GM18858 (cell line): Measurements from ENCODE around the gene EGFR.

Source experiments
- ATAC-seq: cut with Tn5 transposase; IDR thresholded peaks from one replicate; pipeline ENCODE4 v1.9.1; 2021; ENCODE audit not compliant: unreplicated experiment

The EGFR gene

GRCh38 chr7:55206235-55207029 lies 187.6 kb downstream of the EGFR start:
- peak; percentile 72 for ATAC-seq

- ATAC-seq = no peak
Measured at GRCh38 chr7:55207436-55208125, 188.8 kb downstream of the EGFR start.

- ATAC-seq = no peak
Measured at GRCh38 chr7:55209366-55209765, 190.5 kb downstream of the EGFR start.

GRCh38 chr7:55210176-55210575 lies 191.4 kb downstream of the EGFR start:
- no peak for ATAC-seq

DNA sequence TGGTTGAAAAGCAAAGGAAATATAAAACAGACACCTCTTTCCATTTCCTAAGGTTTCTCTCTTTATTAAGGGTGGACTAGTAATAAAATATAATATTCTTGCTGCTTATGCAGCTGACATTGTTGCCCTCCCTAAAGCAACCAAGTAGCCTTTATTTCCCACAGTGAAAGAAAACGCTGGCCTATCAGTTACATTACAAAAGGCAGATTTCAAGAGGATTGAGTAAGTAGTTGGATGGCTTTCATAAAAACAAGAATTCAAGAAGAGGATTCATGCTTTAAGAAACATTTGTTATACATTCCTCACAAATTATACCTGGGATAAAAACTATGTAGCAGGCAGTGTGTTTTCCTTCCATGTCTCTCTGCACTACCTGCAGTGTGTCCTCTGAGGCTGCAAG lies 191.9 kb downstream of the EGFR start:
- ATAC-seq = no peak

GRCh38 chr7:55211726-55212125 lies 192.9 kb downstream of the EGFR start:
- ATAC-seq = no peak

DNA sequence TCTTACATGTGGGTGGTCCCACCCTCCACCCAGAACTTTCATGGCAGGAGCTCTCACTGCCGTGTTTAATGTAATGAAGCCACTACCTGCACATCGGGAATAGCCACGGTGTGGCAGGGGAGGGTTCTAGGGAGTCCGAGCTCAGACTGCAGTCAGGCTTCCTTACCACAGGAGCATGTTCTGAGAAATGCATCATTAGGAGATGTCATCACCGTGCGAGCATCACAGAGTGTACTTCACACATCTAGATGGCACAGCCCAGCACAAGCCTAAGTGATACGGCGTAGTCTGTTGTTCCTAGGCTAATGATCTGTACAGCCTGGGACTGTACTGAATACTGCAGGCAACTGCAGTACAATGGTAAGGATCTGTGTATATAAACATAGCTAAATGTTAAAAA lies 193.4 kb downstream of the EGFR start:
- no peak for ATAC-seq

GRCh38 chr7:55212838-55213237 lies 194.0 kb downstream of the EGFR start:
- no peak for ATAC-seq

DNA sequence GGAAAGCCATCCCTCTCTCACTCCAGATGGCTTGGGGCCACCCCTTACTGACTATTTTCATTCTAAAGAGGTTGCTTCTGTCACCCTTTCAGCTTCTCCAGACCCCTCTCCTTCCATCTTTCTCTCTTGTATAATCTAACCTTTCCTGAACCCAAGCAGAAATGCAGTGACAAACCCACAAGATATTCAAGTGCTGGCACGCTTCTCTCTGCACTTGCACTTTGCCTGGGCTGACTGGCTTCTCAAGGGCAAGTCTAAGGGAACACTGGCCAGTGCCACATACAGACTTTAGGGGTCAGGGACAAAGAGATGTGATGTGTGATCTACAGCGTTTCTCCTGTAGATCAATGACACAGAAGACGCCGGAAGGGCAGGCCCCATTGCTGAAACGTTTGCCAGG lies 195.9 kb downstream of the EGFR start:
- ATAC-seq = no peak

GRCh38 chr7:55223023-55223422 lies 204.2 kb downstream of the EGFR start:
- ATAC-seq = no peak

GRCh38 chr7:55224111-55224510 lies 205.3 kb downstream of the EGFR start:
- ATAC-seq = no peak

DNA sequence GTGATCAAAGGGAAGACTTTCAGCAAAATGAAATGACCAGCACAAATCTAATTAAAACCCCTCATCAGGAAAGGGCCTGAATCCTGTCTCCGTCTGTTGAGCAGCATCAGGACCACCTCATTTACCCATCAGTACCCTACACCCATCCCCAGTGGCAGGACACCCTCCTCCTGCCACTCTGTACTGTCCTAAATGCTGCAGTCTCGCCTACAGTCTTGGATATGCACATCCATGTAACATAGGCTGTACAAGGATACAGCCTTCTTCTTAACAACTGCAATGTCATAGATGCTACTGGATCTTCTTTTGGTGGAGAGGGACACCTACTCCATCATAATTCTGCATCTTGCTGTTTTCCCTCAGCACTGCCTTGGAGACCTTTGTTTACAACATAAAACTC lies 206.0 kb downstream of the EGFR start:
- no peak for ATAC-seq

DNA sequence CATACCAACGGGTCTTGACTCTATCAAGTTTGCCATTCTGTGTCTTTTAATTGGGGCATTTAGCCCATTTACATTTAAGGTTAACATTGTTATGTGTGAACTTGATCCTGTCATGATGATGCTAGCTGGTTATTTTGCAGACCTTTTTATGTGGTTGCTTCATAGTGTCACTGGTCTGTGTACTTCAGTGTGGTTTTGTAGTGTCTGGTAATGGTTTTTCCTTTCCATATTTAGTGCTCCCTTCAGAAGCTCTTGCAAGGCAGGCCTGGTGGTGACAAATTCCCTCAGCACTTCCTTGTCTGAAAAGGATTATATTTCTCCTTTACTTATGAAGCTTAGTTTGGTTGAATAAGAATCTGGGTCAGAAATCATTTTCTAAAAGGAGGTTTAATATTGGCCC lies 211.2 kb downstream of the EGFR start:
- ATAC-seq = no peak

DNA sequence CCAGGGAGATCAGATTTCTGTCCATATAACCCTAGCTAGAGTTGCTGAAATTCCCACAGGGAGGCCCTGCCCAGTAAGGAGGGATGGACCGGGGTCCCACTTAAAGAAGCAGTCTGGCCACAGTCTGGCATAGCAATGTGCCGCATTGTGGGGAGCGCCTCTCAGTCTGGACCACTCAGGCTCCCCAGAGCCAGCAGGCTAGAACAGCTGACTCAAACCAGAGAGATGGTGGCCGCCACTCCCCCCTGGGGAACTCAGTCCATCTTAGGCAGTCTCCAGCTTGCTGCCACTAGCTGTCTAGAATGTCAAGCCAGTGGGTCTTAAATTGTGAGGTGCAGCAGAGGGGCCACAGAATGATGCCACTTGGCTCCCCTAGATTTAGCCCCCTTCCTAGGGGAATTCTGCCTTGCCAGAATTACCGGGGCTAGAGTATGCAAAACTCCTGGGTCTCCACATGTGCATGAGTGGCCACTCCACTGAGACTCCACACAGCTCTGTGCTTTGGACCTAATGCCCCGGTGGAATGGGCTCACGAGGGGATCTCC lies 213.0 kb downstream of the EGFR start:
- ATAC-seq = no peak

- no peak for ATAC-seq
Measured at GRCh38 chr7:55233001-55233400, 214.2 kb downstream of the EGFR start.

GRCh38 chr7:55234408-55234807 lies 215.6 kb downstream of the EGFR start:
- ATAC-seq = no peak

DNA sequence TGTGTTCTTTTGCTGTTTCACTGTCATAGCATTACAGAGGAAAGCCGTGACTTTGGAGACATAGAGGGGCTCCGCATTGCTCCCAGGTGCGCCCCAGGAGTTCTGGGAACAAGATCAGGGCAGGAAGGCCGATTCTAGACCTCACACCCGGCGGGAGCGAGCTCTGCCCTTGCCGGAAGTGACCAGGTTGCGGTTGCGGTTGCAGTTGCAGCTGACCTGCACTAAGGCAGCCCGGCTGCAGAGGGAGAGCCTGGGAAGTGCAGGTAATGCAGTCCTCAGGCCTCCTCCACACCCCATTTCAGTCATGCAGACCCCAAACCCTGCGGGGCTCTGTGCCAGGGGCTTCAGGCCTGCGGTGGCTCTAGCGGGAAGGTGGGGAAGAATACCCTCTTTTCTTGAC lies 216.3 kb downstream of the EGFR start:
- no peak for ATAC-seq

- ATAC-seq = no peak
Measured at GRCh38 chr7:55235801-55236200, 217.0 kb downstream of the EGFR start.

DNA sequence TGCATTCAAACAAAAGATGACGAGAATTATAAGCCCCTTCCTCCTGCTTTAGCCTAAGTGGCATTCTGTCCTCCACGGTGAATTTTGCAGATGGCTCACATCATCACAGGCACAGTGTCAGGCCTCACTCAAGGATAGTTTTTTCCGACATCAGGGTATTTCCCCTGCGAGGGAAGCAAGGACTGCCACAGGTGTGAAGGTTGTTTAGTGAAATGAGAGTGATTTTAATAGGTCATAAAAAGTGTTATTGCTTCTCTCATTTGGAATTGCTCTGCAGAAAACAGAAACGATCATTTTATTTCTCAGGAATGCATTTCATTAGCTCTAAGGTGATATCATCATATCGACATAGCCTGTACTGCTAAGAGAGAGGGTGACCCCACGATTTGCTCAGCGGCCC lies 217.7 kb downstream of the EGFR start:
- no peak for ATAC-seq

DNA sequence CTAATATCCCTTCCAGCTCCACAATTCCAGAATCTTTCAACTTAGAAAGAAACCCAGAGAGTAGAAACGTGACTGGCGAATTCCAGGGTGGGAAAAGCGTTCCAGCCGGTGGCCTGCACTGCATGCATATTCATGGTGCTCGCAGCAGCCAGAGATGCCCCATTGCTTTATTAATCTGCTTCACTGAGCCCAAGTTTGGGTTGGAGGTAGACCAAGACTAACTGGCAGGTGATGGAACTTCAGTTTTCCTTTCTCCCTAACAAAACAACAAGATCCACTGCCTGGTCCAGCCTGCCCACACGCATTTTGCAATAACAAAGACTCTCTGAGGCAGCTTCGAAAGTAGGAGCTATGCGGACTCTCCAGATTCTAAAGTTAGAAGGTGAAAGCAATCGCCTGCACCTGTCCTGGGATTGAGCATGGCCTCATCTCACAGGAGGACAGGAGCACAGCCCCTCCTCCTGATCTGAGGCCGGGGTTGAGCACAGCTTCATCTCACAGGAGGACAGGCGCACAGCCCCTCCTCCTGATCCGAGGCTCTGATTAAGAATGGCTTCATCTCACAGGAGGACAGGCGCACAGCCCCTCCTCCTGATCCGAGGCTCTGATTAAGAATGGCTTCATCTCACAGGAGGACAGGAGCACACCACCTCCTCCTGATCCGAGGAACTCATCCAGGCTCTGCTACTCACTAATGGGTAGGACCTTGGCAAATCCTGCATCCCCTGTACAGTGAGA lies 218.5 kb downstream of the EGFR start:
- ATAC-seq = no peak

DNA sequence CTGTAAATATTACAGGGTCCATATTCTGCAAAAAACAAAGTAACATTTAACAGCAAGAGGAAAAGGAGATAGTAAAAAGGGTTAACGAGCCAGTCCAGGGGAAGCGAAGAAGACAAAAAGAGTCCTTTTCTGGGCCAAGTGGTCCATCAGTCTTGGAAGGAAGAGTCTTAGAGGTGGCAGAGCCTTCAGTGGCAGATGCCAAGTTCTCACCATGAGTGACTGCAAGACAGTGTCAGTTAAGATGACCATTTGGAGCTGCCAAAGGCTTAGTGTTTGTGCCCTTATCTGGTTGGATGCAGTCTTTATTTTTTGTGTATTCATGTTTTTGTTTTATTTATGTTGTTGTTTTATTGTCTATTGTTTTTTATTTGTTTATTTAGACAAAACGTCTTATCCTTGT lies 220.6 kb downstream of the EGFR start:
- ATAC-seq = no peak
